Measurements from ENCODE around the gene CSK.

DNA sequence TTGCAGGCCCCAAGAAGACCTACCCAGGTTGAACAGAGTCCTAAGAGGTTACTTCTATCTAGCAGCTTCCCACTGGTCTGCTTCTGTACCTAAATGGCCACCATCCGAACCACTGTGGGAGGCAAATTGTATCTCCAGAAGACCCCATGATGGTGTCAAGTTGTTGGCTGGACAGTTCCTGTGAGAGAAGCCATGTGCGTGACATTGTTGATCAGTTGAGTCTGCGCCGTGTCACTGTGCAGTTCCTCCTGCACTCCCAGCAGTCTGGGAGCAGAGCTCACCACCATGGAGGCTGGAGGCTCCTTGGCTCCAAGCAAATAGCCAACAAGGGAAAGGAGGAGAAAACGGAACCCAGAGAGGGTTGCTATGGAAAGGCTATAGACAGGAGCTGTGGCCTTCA is 49.0 kb upstream of the CSK start:
- TF ChIP-seq, protein P1, sequence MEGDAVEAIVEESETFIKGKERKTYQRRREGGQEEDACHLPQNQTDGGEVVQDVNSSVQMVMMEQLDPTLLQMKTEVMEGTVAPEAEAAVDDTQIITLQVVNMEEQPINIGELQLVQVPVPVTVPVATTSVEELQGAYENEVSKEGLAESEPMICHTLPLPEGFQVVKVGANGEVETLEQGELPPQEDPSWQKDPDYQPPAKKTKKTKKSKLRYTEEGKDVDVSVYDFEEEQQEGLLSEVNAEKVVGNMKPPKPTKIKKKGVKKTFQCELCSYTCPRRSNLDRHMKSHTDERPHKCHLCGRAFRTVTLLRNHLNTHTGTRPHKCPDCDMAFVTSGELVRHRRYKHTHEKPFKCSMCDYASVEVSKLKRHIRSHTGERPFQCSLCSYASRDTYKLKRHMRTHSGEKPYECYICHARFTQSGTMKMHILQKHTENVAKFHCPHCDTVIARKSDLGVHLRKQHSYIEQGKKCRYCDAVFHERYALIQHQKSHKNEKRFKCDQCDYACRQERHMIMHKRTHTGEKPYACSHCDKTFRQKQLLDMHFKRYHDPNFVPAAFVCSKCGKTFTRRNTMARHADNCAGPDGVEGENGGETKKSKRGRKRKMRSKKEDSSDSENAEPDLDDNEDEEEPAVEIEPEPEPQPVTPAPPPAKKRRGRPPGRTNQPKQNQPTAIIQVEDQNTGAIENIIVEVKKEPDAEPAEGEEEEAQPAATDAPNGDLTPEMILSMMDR (IDR thresholded peaks at IDR 0.05 in 4 of 5, conservative IDR thresholded peaks at IDR 0.05 in 1 of 5) = no peak
- TF ChIP-seq POLR2A (IDR thresholded peaks at IDR 0.05) = no peak

Data from gastrocnemius medialis (tissue), 4 donors.